A673 (cell line): ENCODE data around the gene MAL.

Source experiments
- CTCF ChIP-seq: fragments of 300-800, 200-600 bp; sonication (generic); conservative IDR thresholded peaks from 2 replicates; pipeline ENCODE4 v1.5.1; 2017; ENCODE audit warnings: low read depth, mild to moderate bottlenecking, antibody characterized with exemption, low read length, moderate library complexity, mixed read lengths
- EZH2 ChIP-seq: fragments of 200-600 bp; sonication (generic); IDR thresholded peaks from 2 replicates; pipeline ENCODE4 v1.6.1; 2017; ENCODE audit warnings: borderline replicate concordance, low read depth, mild to moderate bottlenecking, mixed read lengths, antibody characterized with exemption, low read length; ENCODE audit not compliant: poor library complexity, severe bottlenecking

GRCh38 chr2:95068256-95068655 lies 42.7 kb downstream of the MAL start:
- TF ChIP-seq CTCF, result no peak
- no peak for TF ChIP-seq EZH2
